22Rv1 (cell line): ENCODE data around the gene DOK3.
A peak's percentile ranks its signal among the peaks of the same experiment; 100 is the strongest.

Experiments used
- H3K27ac ChIP-seq: fragments of 450-650 bp; 2 replicates; pipeline ENCODE4 v1.5.1; 2017
- CTCF ChIP-seq: fragments of 450-650 bp; IDR thresholded peaks from 2 replicates; pipeline ENCODE4 v1.5.1; 2017; ENCODE audit warnings: mild to moderate bottlenecking
- ZFX ChIP-seq: fragments of 450-650 bp; IDR thresholded peaks from 2 replicates; pipeline ENCODE4 v1.6.1; 2017; ENCODE audit warnings: antibody characterized with exemption, borderline replicate concordance

Gene DOK3

GRCh38 chr5:177499842-177500241, 9.8 kb downstream of the DOK3 start:
- TF ChIP-seq ZFX (no peak), CTCF (no peak)
- no peak overlapping the region for H3K27ac ChIP-seq

GRCh38 chr5:177498013-177498787, 11.4 kb downstream of the DOK3 start:
- TF ChIP-seq CTCF (peak; percentile 18), ZFX (no peak)
- peak overlapping the region; percentile 81 for H3K27ac ChIP-seq

- TF ChIP-seq ZFX (no peak), CTCF (peak; percentile 54)
- peak within 1 kb of the TSS; percentile 81 for H3K27ac ChIP-seq
These were observed 12.2 kb downstream of the DOK3 start, which contains the start of gene PDLIM7 for GRCh38 chr5:177497292-177498012. PDLIM7 (minus strand) TSS chr5:177497604; CDS start chr5:177496512, 1,092 bp downstream.

GRCh38 chr5:177496727-177497291, 12.8 kb downstream of the DOK3 start:
- H3K27ac ChIP-seq = peak overlapping the region; percentile 81

GRCh38 chr5:177496070-177496726, 13.4 kb downstream of the DOK3 start:
- H3K27ac ChIP-seq = peak overlapping the region; percentile 81
- TF ChIP-seq ZFX (no peak), CTCF (no peak)

More at GRCh38 chr5:177496727-177497291, 12.8 kb downstream of the DOK3 start:
- no peak for TF ChIP-seq ZFX
- TF ChIP-seq CTCF = no peak

- H3K27ac ChIP-seq = peak overlapping the region; percentile 81
- TF ChIP-seq ZFX (no peak), CTCF (no peak)
These were observed 14.2 kb downstream of the DOK3 start for GRCh38 chr5:177495243-177496060.
